Upper lobe of right lung (tissue), 1 donor: Measurements from ENCODE around the gene FXR1. TPM values are rescaled to one million over a fixed set of nuclear protein-coding genes. Genes with fewer than 3 reads are reported as not detected.
"Not testable (repeated sequence)": the region's sequence is repeated elsewhere in the genome, so short reads cannot be mapped to it uniquely, and the experiment has no call there.

Experiments used
- ATAC-seq: fragments of 200-7000 bp; cut with Tn5 transposase; one replicate; pipeline ENCODE4 v1.9.1; 2020; ENCODE audit warnings: mild to moderate bottlenecking, moderate library complexity
- DNase-seq: peaks from one replicate; pipeline ENCODE4 v3.0.0-alpha.2; 2020
- H3K27ac ChIP-seq: fragments of 200-600 bp; one replicate; pipeline ENCODE4 v1.8.0; 2022
- H3K27me3 ChIP-seq: fragments of 200-600 bp; one replicate; pipeline ENCODE4 v1.8.0; 2022; ENCODE audit warnings: mild to moderate bottlenecking
- H3K36me3 ChIP-seq: fragments of 200-600 bp; one replicate; pipeline ENCODE4 v1.8.0; 2022
- H3K4me1 ChIP-seq: fragments of 200-600 bp; one replicate; pipeline ENCODE4 v1.8.0; 2022
- H3K4me3 ChIP-seq: fragments of 200-600 bp; one replicate; pipeline ENCODE4 v1.8.0; 2022; ENCODE audit warnings: mild to moderate bottlenecking
- H3K9me3 ChIP-seq: fragments of 200-600 bp; one replicate; pipeline ENCODE4 v1.8.0; 2022
- intact Hi-C: fragments of 100-400 bp; cut with DNase I; formaldehyde crosslinking; loops from one replicate; pipeline ENCODE4 v1.11.0; 2022
- total RNA-seq: library from RNA; stranded (reverse); fragmentation: NEBNext Ultra II Directional; extraction: Animal tissue kit (Norgen Biotek cat#: 25700); gene quantifications from one replicate; pipeline ENCODE4 v1.2.1, GENCODE V29; 2021
- TF ChIP-seq, protein P1 (sequence below): fragments of 200-600 bp; IDR thresholded peaks from one replicate; pipeline ENCODE4 v1.8.0; 2022; ENCODE audit warnings: antibody characterized with exemption
- donor health status: DM: no; HTN: yes; CAD: no; lungs with severe emphysema.

Gene FXR1
- total RNA-seq, 1 donor from 2014 or later: 97.3 TPM

DNA sequence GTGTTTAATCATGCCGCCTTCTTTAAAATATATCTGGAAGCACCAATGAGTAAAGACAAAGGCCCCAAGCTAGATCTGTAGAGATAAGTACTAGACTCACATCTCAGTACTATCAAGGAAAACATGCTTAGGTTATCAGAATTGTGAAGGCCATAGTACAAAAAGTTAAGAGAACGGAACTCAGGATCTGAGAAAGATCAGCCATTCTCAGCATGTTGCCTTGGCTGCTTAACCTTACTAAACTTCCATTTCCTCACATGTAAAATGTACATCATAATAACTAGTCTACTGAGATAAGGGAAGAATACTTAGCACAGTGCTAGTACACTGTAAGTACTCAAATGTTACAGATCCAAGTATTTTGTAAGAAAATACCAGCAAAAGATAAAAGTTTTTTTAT, 69.4 kb downstream of the FXR1 start:
- intact Hi-C loops: no loop called here
- H3K36me3 ChIP-seq: peaks cover 82% of the 10 kb centered on the region

DNA sequence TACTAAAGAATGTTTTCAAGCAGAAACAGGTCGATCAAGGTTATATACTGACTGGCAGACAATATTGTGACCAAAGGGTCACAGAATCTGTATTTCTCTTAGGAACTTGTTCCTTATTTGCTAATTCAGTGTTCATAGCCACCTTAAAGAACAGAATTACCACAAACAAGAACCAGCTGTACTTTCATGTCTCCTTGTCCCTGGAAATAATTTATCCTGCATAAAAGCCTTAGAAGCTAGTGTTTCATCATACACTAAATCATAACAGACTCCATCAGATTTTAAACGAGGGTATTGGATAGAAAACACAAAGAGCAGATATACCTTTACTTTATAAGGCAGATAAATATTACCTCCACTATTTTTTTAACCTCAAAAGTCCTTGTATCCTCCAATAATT, 70.7 kb downstream of the FXR1 start:
- ATAC-seq: no peak
- Histone ChIP-seq H3K36me3 (peaks cover 70% of the 10 kb centered on the region), H3K9me3 (no peaks in the 10 kb centered on the region), H3K4me1 (no peaks in the 10 kb centered on the region), H3K27ac (no peak overlapping the region), H3K27me3 (no peaks in the 10 kb centered on the region), H3K4me3 (no peak overlapping the region)
- intact Hi-C loops: no loop called here
- TF ChIP-seq, protein P1, sequence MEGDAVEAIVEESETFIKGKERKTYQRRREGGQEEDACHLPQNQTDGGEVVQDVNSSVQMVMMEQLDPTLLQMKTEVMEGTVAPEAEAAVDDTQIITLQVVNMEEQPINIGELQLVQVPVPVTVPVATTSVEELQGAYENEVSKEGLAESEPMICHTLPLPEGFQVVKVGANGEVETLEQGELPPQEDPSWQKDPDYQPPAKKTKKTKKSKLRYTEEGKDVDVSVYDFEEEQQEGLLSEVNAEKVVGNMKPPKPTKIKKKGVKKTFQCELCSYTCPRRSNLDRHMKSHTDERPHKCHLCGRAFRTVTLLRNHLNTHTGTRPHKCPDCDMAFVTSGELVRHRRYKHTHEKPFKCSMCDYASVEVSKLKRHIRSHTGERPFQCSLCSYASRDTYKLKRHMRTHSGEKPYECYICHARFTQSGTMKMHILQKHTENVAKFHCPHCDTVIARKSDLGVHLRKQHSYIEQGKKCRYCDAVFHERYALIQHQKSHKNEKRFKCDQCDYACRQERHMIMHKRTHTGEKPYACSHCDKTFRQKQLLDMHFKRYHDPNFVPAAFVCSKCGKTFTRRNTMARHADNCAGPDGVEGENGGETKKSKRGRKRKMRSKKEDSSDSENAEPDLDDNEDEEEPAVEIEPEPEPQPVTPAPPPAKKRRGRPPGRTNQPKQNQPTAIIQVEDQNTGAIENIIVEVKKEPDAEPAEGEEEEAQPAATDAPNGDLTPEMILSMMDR: no peak
- no peak for DNase-seq

More for the DNA sequence above, 69.4 kb downstream of the FXR1 start:
- no peaks in the 10 kb centered on the region for H3K27me3 ChIP-seq
- no peaks in the 10 kb centered on the region for H3K4me1 ChIP-seq
- DNase-seq (no peak), ATAC-seq (no peak)
- no peak overlapping the region for H3K27ac ChIP-seq
- no peaks in the 10 kb centered on the region for H3K9me3 ChIP-seq
- TF ChIP-seq, protein P1: no peak
- no peak overlapping the region for H3K4me3 ChIP-seq

DNA sequence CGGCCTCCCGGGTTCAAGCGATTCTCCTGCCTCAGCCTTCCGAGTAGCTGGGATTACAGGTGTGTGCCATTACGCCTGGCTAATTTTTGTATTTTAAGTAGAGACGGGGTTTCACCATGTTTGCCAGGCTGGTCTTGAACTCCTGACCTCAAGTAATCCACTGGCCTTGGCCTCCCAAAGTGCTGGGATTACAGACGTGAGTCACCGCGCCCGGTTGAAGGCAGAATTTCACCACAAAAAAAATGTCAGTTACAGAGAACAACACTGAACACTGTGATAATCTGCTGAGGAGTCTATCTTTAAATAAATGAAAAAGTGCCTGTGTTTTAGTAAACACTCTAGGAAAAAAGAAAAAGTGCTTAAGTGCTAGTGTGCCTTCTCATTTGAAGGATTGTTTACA, 73.9 kb downstream of the FXR1 start:
- intact Hi-C loops, ATAC-seq, H3K4me1 ChIP-seq, H3K4me3 ChIP-seq, H3K9me3 ChIP-seq, DNase-seq, H3K27ac ChIP-seq, H3K27me3 ChIP-seq: not testable (repeated sequence)
- H3K36me3 ChIP-seq: peaks cover 47% of the 10 kb centered on the region

DNA sequence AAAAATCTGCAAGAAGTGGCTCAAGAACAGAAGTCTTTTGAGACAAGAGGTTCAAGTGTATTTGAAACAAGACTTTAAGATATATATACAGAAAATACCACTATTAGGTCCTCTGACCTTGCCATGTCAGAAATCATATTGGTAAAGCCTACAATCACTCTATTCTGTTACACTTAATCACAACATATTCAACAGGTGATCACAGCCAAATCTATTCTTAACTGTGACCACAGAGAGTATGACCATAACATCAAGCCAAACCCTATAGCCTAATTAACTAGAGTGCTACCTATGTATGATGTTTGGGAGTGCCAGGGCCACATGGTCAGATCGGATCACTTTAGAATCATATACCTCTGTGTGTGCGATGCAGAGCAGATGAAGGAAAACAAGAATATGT, 74.9 kb downstream of the FXR1 start:
- intact Hi-C loops: no loop called here
- Histone ChIP-seq H3K36me3 (peaks cover 40% of the 10 kb centered on the region), H3K4me1 (no peaks in the 10 kb centered on the region)

DNA sequence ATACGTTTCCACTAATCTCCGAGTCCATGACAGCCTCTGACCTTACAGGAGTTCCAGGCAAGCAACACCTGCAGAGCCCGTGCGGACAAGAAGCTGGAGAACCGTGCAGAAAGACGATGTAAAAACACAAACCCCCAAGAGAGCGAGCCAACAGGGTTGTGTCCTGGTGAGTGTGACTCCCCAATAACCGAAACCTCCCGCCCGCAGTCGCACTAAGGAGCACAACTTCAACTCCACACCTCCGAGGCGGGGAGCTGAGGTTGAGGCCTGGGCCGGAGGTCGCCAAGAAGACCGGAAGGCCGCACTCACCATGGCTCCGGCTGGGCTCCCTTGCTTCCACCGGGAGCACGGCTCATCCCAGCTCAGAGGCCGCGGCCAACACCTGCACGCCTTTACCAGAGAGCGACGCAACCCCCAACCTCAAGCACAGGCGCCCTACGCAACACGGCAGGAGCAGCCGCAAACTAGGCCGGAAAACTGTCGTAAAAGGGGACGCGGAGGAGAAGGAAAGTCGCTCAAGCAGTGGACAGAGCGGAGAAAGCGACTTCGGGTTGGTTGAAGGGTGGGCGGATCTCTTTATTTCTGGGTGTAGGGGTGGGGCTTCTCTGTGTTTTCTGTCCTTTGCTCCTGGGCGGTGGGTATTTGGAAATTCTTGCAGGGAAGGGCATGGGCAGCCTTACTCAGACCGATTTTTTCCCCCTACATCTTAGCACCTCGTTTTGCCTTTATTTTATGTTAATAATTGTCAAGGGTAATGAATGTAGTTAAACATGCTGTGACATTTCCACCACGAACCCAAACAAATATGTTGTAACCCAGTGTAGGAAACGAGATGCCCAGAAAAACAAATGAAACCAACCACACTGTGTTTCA, 77.1 kb downstream of the FXR1 start, which contains the start of gene DNAJC19:
Gene DNAJC19, minus strand, starts transcription at position 446 of the 873 bp plus-strand sequence. Its CDS starts 134 bp downstream, at position 312.
- Histone ChIP-seq H3K27ac (peak within 1 kb of the TSS; percentile 91), H3K9me3 (no peaks in the 10 kb centered on the region), H3K36me3 (peaks cover 20% of the 10 kb centered on the region)

More for the DNA sequence above, 74.9 kb downstream of the FXR1 start:
- Histone ChIP-seq H3K27ac (no peak overlapping the region), H3K27me3 (no peaks in the 10 kb centered on the region), H3K9me3 (no peaks in the 10 kb centered on the region), H3K4me3 (no peak overlapping the region)
- DNase-seq (no peak), ATAC-seq (no peak)
- TF ChIP-seq, protein P1: no peak

DNA sequence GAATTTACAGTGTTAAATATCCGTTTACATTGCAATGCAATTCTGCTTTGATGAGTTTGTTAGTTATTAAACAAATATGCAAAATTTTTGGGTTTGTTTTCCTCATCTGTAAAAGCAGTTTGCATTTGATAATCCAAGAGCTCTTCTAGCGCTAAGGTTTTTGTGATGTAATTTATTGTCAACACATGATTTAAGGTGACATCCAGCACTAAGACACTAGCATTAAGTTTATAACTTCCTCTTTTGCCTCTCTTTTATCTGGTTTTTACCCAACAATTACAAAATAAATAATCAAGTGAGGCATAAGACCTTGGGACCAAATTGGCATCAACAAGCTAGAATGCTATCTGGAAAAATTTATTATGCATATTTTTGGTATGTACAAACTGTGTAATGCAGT, 78.0 kb downstream of the FXR1 start:
- intact Hi-C loops: no loop called here
- ATAC-seq: no peak
- H3K4me3 ChIP-seq: peak overlapping the region; percentile 76
- DNase-seq: no peak
- H3K9me3 ChIP-seq: no peaks in the 10 kb centered on the region
- H3K27ac ChIP-seq: peak overlapping the region; percentile 91
- H3K27me3 ChIP-seq: no peaks in the 10 kb centered on the region
- H3K36me3 ChIP-seq: peaks cover 13% of the 10 kb centered on the region
- H3K4me1 ChIP-seq: no peaks in the 10 kb centered on the region
- TF ChIP-seq, protein P1: no peak

More for the DNA sequence above, 77.1 kb downstream of the FXR1 start, which contains the start of gene DNAJC19:
- DNase-seq (peak; percentile 94), ATAC-seq (peak; percentile 100)
- Histone ChIP-seq H3K4me3 (peak within 1 kb of the TSS; percentile 76), H3K4me1 (no peaks in the 10 kb centered on the region), H3K27me3 (no peaks in the 10 kb centered on the region)
- intact Hi-C loops: no loop called here
- TF ChIP-seq, protein P1: no peak
